Activated naive CD4-positive, alpha-beta T cell treated with anti-CD3 and anti-CD28 coated beads for 36 hours (primary cell): ENCODE measurements around the gene THOC6. TPM values are rescaled to one million over a fixed set of nuclear protein-coding genes. Genes with fewer than 3 reads are reported as not detected.
"Not testable (repeated sequence)": the region's sequence is repeated elsewhere in the genome, so short reads cannot be mapped to it uniquely, and the experiment has no call there.

Experiments
- CTCF ChIA-PET: fragments of 350-600 bp; sonication (Branson Sonifier 250); formaldehyde crosslinking; loops from one replicate; lab custom pipeline; 2021; ENCODE audit warnings: antibody characterized with exemption; lab: Charles Lee
- DNase-seq: peaks from one replicate; pipeline ENCODE4 v3.0.0-alpha.2; 2020
- H3K27ac Mint-ChIP-seq: one replicate; pipeline ENCODE4 v1.8.0; 2021; ENCODE audit warnings: mild to moderate bottlenecking, mixed read lengths
- H3K27me3 Mint-ChIP-seq: one replicate; pipeline ENCODE4 v1.8.0; 2021; ENCODE audit warnings: low read depth, mixed read lengths
- H3K36me3 Mint-ChIP-seq: one replicate; pipeline ENCODE4 v1.8.0; 2021; ENCODE audit warnings: low read depth, mixed read lengths
- H3K4me1 Mint-ChIP-seq: one replicate; pipeline ENCODE4 v1.8.0; 2021; ENCODE audit warnings: low read depth, mixed read lengths
- H3K4me3 Mint-ChIP-seq: one replicate; pipeline ENCODE4 v1.8.0; 2021; ENCODE audit warnings: mild to moderate bottlenecking, moderate library complexity, mixed read lengths
- H3K9me3 Mint-ChIP-seq: one replicate; pipeline ENCODE4 v1.8.0; 2021; ENCODE audit warnings: mixed read lengths
- intact Hi-C: fragments of 100-400 bp; cut with micrococcal nuclease; formaldehyde crosslinking; loops from one replicate; pipeline ENCODE4 v1.15.1; 2023
- total RNA-seq, 2 experiments: library from RNA; stranded (reverse); gene quantifications; one replicate each; pipeline ENCODE4 v1.2.3, GENCODE V29; 2021

THOC6 gene
- total RNA-seq, 2 experiments from 2014 or later: 40.6 to 41.0 TPM

GRCh38 chr16:3053330-3053710, 29.5 kb downstream of the THOC6 start:
- intact Hi-C loops, H3K27me3 Mint-ChIP-seq, CTCF ChIA-PET: not testable (repeated sequence)

GRCh38 chr16:3054965-3055733, 31.3 kb downstream of the THOC6 start:
- Mint-ChIP-seq H3K27ac (peak overlapping the region; percentile 62), H3K4me1 (peaks cover 44% of the 10 kb centered on the region), H3K27me3 (no peaks in the 10 kb centered on the region), H3K4me3 (no peak overlapping the region), H3K9me3 (no peaks in the 10 kb centered on the region), H3K36me3 (peaks cover 9% of the 10 kb centered on the region)
- DNase-seq: peak; percentile 35
- intact Hi-C loops: loop anchor here (5.0 kb wide), 1 partner anchor 33 kb away; the partner anchor contains the start of genes HCFC1R1, THOC6 and TNFRSF12A
- CTCF ChIA-PET: interaction anchor here (1.2 kb wide), 1 partner anchor 23 kb away, joined by 3 read pairs; no protein-coding TSS in a partner anchor

More at GRCh38 chr16:3053330-3053710, 29.5 kb downstream of the THOC6 start:
- H3K4me1 Mint-ChIP-seq: peaks cover 37% of the 10 kb centered on the region
- not testable (repeated sequence) for DNase-seq, H3K4me3 Mint-ChIP-seq, H3K9me3 Mint-ChIP-seq, H3K27ac Mint-ChIP-seq, H3K36me3 Mint-ChIP-seq

- H3K9me3 Mint-ChIP-seq: not testable (repeated sequence)
- CTCF ChIA-PET: interaction anchor here (0.9 to 1.2 kb wide), 2 partner anchors 23 to 24 kb away, joined by 3 read pairs; no protein-coding TSS in a partner anchor
- intact Hi-C loops: loop anchor here (5.0 kb wide), 1 partner anchor 33 kb away; the partner anchor contains the start of genes HCFC1R1, THOC6 and TNFRSF12A
Measured at GRCh38 chr16:3055734-3056115, 31.9 kb downstream of the THOC6 start.

GRCh38 chr16:3056336-3057180, 32.7 kb downstream of the THOC6 start:
- intact Hi-C loops: loop anchor here (5.0 kb wide), 1 partner anchor 34 kb away; the partner anchor contains the start of genes HCFC1R1, THOC6 and TNFRSF12A
- Mint-ChIP-seq H3K4me3 (no peak overlapping the region), H3K9me3 (no peaks in the 10 kb centered on the region), H3K27ac (no peak overlapping the region), H3K36me3 (peaks cover 9% of the 10 kb centered on the region), H3K4me1 (peaks cover 37% of the 10 kb centered on the region), H3K27me3 (no peaks in the 10 kb centered on the region)
- no peak for DNase-seq
- CTCF ChIA-PET: interaction anchor here (0.9 to 3.9 kb wide), 2 partner anchors 20 to 23 kb away, joined by 3 to 38 read pairs; no protein-coding TSS in a partner anchor

More at GRCh38 chr16:3055734-3056115, 31.9 kb downstream of the THOC6 start:
- not testable (repeated sequence) for DNase-seq, H3K27me3 Mint-ChIP-seq, H3K36me3 Mint-ChIP-seq, H3K4me3 Mint-ChIP-seq
- Mint-ChIP-seq H3K4me1 (peaks cover 44% of the 10 kb centered on the region), H3K27ac (peak overlapping the region; percentile 62)

- CTCF ChIA-PET: interaction anchor here (1.0 to 11.2 kb wide), 10 partner anchors 9 to 73 kb away, joined by 3 to 187 read pairs (median 15); partner anchors contain the start of genes MMP25 and ZNF213
- H3K9me3 Mint-ChIP-seq: no peaks in the 10 kb centered on the region
- peak overlapping the region; percentile 27 for H3K4me3 Mint-ChIP-seq
- peaks cover 43% of the 10 kb centered on the region for H3K4me1 Mint-ChIP-seq
- no peak for DNase-seq
- intact Hi-C loops: loop anchor here (1.0 to 5.0 kb wide), 3 partner anchors 35 to 54 kb away; partner anchors contain the start of genes HCFC1R1, THOC6 and TNFRSF12A
- H3K27me3 Mint-ChIP-seq: no peaks in the 10 kb centered on the region
- H3K36me3 Mint-ChIP-seq: peaks cover 7% of the 10 kb centered on the region
- no peak overlapping the region for H3K27ac Mint-ChIP-seq
Measured at GRCh38 chr16:3057181-3058138, 33.6 kb downstream of the THOC6 start.

GRCh38 chr16:3058139-3059030, 34.5 kb downstream of the THOC6 start:
- CTCF ChIA-PET: interaction anchor here (0.5 to 11.2 kb wide), 21 partner anchors 10 to 1570 kb away, joined by 3 to 187 read pairs (median 6); partner anchors contain the start of genes MMP25 and ZNF213
- H3K36me3 Mint-ChIP-seq: peaks cover 7% of the 10 kb centered on the region
- peak; percentile 75 for DNase-seq

GRCh38 chr16:3059041-3059722, 35.3 kb downstream of the THOC6 start:
- Mint-ChIP-seq H3K36me3 (peaks cover 7% of the 10 kb centered on the region), H3K27me3 (no peaks in the 10 kb centered on the region), H3K4me3 (peak overlapping the region; percentile 89), H3K27ac (peak overlapping the region; percentile 91), H3K9me3 (no peaks in the 10 kb centered on the region), H3K4me1 (peaks cover 48% of the 10 kb centered on the region)
- peak; percentile 85 for DNase-seq
- intact Hi-C loops: loop anchor here (1.0 to 5.0 kb wide), 5 partner anchors 16 to 107 kb away; partner anchors contain the start of genes HCFC1R1, THOC6 and TNFRSF12A
- CTCF ChIA-PET: interaction anchor here (0.6 to 11.2 kb wide), 22 partner anchors 8 to 130 kb away, joined by 3 to 187 read pairs (median 6); partner anchors contain the start of genes MMP25, ZNF205 and ZNF213

More at GRCh38 chr16:3058139-3059030, 34.5 kb downstream of the THOC6 start:
- H3K4me1 Mint-ChIP-seq: peaks cover 44% of the 10 kb centered on the region
- no peaks in the 10 kb centered on the region for H3K27me3 Mint-ChIP-seq
- peak overlapping the region; percentile 89 for H3K4me3 Mint-ChIP-seq
- H3K9me3 Mint-ChIP-seq: no peaks in the 10 kb centered on the region
- intact Hi-C loops: loop anchor here (1.0 to 5.0 kb wide), 6 partner anchors 17 to 108 kb away; partner anchors contain the start of genes HCFC1R1, THOC6 and TNFRSF12A
- H3K27ac Mint-ChIP-seq: peak overlapping the region; percentile 63

GRCh38 chr16:3059723-3060242, 35.9 kb downstream of the THOC6 start:
- intact Hi-C loops: loop anchor here (1.0 to 5.0 kb wide), 5 partner anchors 16 to 107 kb away; partner anchors contain the start of genes HCFC1R1, THOC6 and TNFRSF12A
- CTCF ChIA-PET: interaction anchor here (0.6 to 11.2 kb wide), 14 partner anchors 9 to 91 kb away, joined by 3 to 187 read pairs (median 7); partner anchors contain the start of genes ZNF205 and ZNF213
- Mint-ChIP-seq H3K4me3 (peak overlapping the region; percentile 89), H3K4me1 (peaks cover 50% of the 10 kb centered on the region), H3K36me3 (peaks cover 6% of the 10 kb centered on the region), H3K9me3 (no peaks in the 10 kb centered on the region), H3K27me3 (no peaks in the 10 kb centered on the region), H3K27ac (peak overlapping the region; percentile 91)
- DNase-seq: no peak

- intact Hi-C loops: no loop called here
- Mint-ChIP-seq H3K4me1 (peaks cover 50% of the 10 kb centered on the region), H3K27ac (peak overlapping the region; percentile 91), H3K36me3 (peaks cover 2% of the 10 kb centered on the region), H3K4me3 (peak overlapping the region; percentile 89), H3K9me3 (no peaks in the 10 kb centered on the region), H3K27me3 (no peaks in the 10 kb centered on the region)
- CTCF ChIA-PET: interaction anchor here (0.9 to 11.2 kb wide), 12 partner anchors 10 to 90 kb away, joined by 3 to 187 read pairs (median 12); partner anchors contain the start of genes ZNF205 and ZNF213
- DNase-seq: no peak
Measured at GRCh38 chr16:3060339-3061127, 36.7 kb downstream of the THOC6 start.
